Measurements from ENCODE around the gene APIP. TPM values are rescaled to one million over a fixed set of nuclear protein-coding genes. Genes with fewer than 3 reads are reported as not detected.

Gene APIP
- 10 to 100 TPM; 33.0 to 43.9 (median 41.5) TPM for total RNA-seq
- 10 to 100 TPM; 50.5 to 68.5 (median 51.1) TPM for polyA plus RNA-seq

GRCh38 chr11:34916015-34916842 lies at the start of gene APIP, which contains the start of gene PDHX:
Gene APIP, minus strand, starts transcription at chr11:34916379. Its CDS starts 95 bp downstream, at chr11:34916284.
Gene PDHX, plus strand, starts transcription at chr11:34916618. Its CDS starts 38 bp downstream, at chr11:34916656.
- intact Hi-C loops (cut with DNase I), result loop anchor here (2.0 to 10.0 kb wide), 3 partner anchors 219 to 864 kb away; partner anchors contain the start of genes CAPRIN1, CD44 and NAT10
- Histone ChIP-seq H3K4me1 (peaks cover 0 to 35% (median 28%) of the 10 kb centered on the region in 4 donors), H3K36me3 (peaks cover 0 to 3% (median 0%) of the 10 kb centered on the region in 4 donors), H3K27me3 (no peaks in the 10 kb centered on the region), H3K27ac (peak within 1 kb of the TSS; percentile 95 to 98 (median 96)), H3K4me3 (peak within 1 kb of the TSS; percentile 80 to 93 (median 88)), H3K9me3 (no peaks in the 10 kb centered on the region)
- DNase-seq, result peak; percentile 99
- WGBS, 2 donors, result 1% methylated on average over 79 of the region's 79 CpGs
- TF ChIP-seq EP300 (IDR thresholded peaks at IDR 0.05) (no peak), POLR2A (IDR thresholded peaks at IDR 0.05) (peak; percentile 94 to 96), CTCF (IDR thresholded peaks at IDR 0.05) (no peak), POLR2AphosphoS5 (IDR thresholded peaks at IDR 0.05) (peak; percentile 88 to 98 (median 89))

DNA sequence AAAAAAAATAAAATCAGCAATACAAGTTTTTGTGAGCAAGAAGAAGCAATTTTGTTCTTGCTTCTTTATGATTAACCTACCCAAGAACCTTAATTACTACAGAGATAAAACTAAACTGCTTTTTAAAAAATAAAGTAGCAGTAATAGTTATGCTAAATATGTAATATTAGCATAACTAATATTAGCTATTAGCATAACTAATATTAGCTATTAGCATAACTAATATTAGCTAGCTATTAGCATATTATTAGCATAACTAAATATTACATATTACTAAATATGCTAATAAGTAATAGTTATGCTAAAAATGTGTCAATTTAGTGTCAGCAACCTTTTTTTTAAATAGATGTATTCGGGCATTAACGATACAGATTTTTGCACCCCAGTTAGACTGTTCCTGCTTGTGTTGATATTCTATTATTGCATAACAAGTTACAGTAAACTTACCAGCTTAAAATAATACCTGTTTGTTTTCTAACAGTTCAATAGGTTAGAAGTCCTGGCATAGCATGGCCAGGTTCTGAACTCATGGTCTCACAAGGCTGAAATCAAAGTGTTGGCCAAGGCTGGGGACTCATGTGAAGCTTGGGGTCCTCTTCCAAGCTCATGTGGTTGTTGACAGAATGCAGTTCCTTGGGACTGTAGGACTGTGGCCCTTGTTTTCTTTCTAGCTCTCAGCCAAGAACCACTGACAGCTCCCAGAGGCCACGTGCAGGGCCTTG lies 48.6 kb upstream of the APIP start:
- no peak for TF ChIP-seq EP300 (IDR thresholded peaks at IDR 0.05)
- TF ChIP-seq POLR2A (IDR thresholded peaks at IDR 0.05), result no peak
- no peak for TF ChIP-seq CTCF (IDR thresholded peaks at IDR 0.05)
- peaks cover 8 to 35% (median 10%) of the 10 kb centered on the region in 4 donors for H3K36me3 ChIP-seq

GRCh38 chr11:34963351-34963750 lies 47.2 kb upstream of the APIP start:
- WGBS, 2 donors, result 95 to 97% methylated on average over 5 of the region's 5 CpGs
- no peak overlapping the region for H3K4me3 ChIP-seq
- intact Hi-C loops (cut with DNase I), result no loop called here
- peaks cover 0 to 21% (median 9%) of the 10 kb centered on the region in 4 donors for H3K36me3 ChIP-seq
- no peak for DNase-seq
- no peak overlapping the region for H3K27ac ChIP-seq
- no peaks in the 10 kb centered on the region for H3K9me3 ChIP-seq
- H3K4me1 ChIP-seq, result no peaks in the 10 kb centered on the region
- H3K27me3 ChIP-seq, result no peaks in the 10 kb centered on the region
- no peak for TF ChIP-seq EP300 (IDR thresholded peaks at IDR 0.05)

More for the DNA sequence above, 48.6 kb upstream of the APIP start:
- no peaks in the 10 kb centered on the region for H3K9me3 ChIP-seq
- intact Hi-C loops (cut with DNase I), result no loop called here
- 65 to 82% methylated on average over 3 of the region's 3 CpGs for WGBS, 2 donors
- DNase-seq, result no peak
- H3K4me3 ChIP-seq, result no peak overlapping the region
- H3K27me3 ChIP-seq, result no peaks in the 10 kb centered on the region
- H3K27ac ChIP-seq, result no peak overlapping the region
- H3K4me1 ChIP-seq, result no peaks in the 10 kb centered on the region

DNA sequence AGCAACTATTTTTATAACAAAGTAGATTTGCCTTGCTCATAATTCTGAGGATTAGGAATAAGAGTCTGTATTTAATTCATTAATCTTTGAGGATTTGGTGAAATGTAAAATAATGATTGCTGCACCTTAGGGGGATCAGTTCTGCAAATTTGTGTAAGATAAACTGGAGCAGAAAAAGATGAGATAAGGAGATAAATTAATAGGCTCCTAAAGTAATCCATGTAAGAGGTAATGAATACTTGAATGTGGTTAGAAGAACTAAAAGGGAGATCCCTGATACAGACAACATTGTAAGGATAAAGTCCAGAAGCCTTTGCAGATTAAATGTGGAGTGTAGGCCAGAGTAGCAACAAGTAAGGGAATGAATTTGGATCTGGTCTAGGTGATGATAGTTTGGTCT lies 45.9 kb upstream of the APIP start:
- DNase-seq, result no peak
- H3K4me1 ChIP-seq, result no peaks in the 10 kb centered on the region
- no peaks in the 10 kb centered on the region for H3K27me3 ChIP-seq
- no peak overlapping the region for H3K4me3 ChIP-seq
- intact Hi-C loops (cut with DNase I), result no loop called here
- TF ChIP-seq POLR2AphosphoS5 (IDR thresholded peaks at IDR 0.05), result no peak
- no peak for TF ChIP-seq EP300 (IDR thresholded peaks at IDR 0.05)
- no peak for TF ChIP-seq POLR2A (IDR thresholded peaks at IDR 0.05)
- no peak for TF ChIP-seq CTCF (IDR thresholded peaks at IDR 0.05)
- H3K27ac ChIP-seq, result no peak overlapping the region
- no peaks in the 10 kb centered on the region for H3K9me3 ChIP-seq
- H3K36me3 ChIP-seq, result peaks cover 0 to 16% (median 5%) of the 10 kb centered on the region in 4 donors

DNA sequence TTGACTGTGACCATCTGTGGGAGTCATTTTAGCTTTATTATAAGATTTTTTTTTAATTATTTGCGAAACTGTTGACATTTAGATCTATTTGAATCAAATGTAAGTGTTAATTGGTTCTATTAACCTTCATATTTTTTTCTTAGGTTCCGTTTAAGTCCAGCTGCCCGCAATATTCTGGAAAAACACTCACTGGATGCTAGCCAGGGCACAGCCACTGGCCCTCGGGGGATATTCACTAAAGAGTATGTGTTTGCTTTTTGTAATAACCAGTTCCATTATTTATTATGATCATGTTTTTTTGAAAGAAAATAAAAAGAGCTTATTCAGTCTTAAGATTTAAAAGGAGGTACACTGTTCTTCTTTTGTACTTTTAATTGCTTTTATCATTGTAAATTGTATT lies 44.1 kb upstream of the APIP start:
- intact Hi-C loops (cut with DNase I), result no loop called here
- no peak for TF ChIP-seq POLR2A (IDR thresholded peaks at IDR 0.05)
- TF ChIP-seq CTCF (IDR thresholded peaks at IDR 0.05), result no peak
- no peak for TF ChIP-seq POLR2AphosphoS5 (IDR thresholded peaks at IDR 0.05)
- no peak for TF ChIP-seq EP300 (IDR thresholded peaks at IDR 0.05)
- H3K27me3 ChIP-seq, result no peaks in the 10 kb centered on the region
- no peak overlapping the region for H3K27ac ChIP-seq
- H3K36me3 ChIP-seq, result peaks cover 0 to 8% (median 2%) of the 10 kb centered on the region in 4 donors
- H3K9me3 ChIP-seq, result no peaks in the 10 kb centered on the region
- H3K4me1 ChIP-seq, result no peaks in the 10 kb centered on the region
- no peak for DNase-seq
- 73 to 91% methylated on average over 4 of the region's 4 CpGs for WGBS, 2 donors
- no peak overlapping the region for H3K4me3 ChIP-seq

All from sigmoid colon (tissue), 7 donors.